RWPE2 (cell line): ENCODE data around the gene ARHGEF28.
A peak's percentile ranks its signal among the peaks of the same experiment; 100 is the strongest.

Experiments used
- ATAC-seq: fragments of 200-7000 bp; cut with Tn5 transposase; 3 replicates; pipeline ENCODE4 v1.9.1; 2021; ENCODE audit warnings: low read depth
- DNase-seq: peaks from one replicate; pipeline ENCODE4 v3.0.0-alpha.2; 2020; ENCODE audit warnings: low spot score
- H3K27ac ChIP-seq: fragments of 450-650 bp; 2 replicates; pipeline ENCODE4 v1.5.1; 2017; ENCODE audit warnings: mild to moderate bottlenecking; ENCODE audit not compliant: poor library complexity, severe bottlenecking
- H3K27me3 ChIP-seq: fragments of 250-450 bp; sonication (Bioruptor Pico); 2 replicates; pipeline ENCODE4 v1.5.1; 2021; ENCODE audit warnings: mild to moderate bottlenecking, moderate library complexity; ENCODE audit not compliant: insufficient read depth, poor library complexity, severe bottlenecking
- H3K36me3 ChIP-seq: fragments of 250-450 bp; sonication (Bioruptor Pico); 2 replicates; pipeline ENCODE4 v1.5.1; 2020; ENCODE audit warnings: low read depth, mild to moderate bottlenecking, moderate library complexity
- H3K4me1 ChIP-seq: fragments of 250-450 bp; sonication (Bioruptor Pico); 2 replicates; pipeline ENCODE4 v1.5.1; 2021; ENCODE audit warnings: mild to moderate bottlenecking, moderate library complexity; ENCODE audit not compliant: insufficient read depth, poor library complexity, severe bottlenecking
- H3K4me3 ChIP-seq: fragments of 250-450 bp; sonication (Bioruptor Pico); 2 replicates; pipeline ENCODE4 v1.5.1; 2021; ENCODE audit warnings: mild to moderate bottlenecking, moderate library complexity; ENCODE audit not compliant: severe bottlenecking
- H3K9me3 ChIP-seq: fragments of 250-450 bp; sonication (Bioruptor Pico); 2 replicates; pipeline ENCODE4 v1.5.1; 2021; ENCODE audit warnings: mild to moderate bottlenecking, moderate library complexity; ENCODE audit not compliant: severe bottlenecking
- CTCF ChIP-seq: fragments of 450-650 bp; IDR thresholded peaks from one replicate; pipeline ENCODE4 v1.5.1; 2017; ENCODE audit warnings: mild to moderate bottlenecking, moderate library complexity; ENCODE audit not compliant: poor library complexity, severe bottlenecking

The ARHGEF28 gene

GRCh38 chr5:73821003-73821402 lies 195.0 kb downstream of the ARHGEF28 start:
- Histone ChIP-seq H3K36me3 (peaks cover 34% of the 10 kb centered on the region), H3K27ac (no peak overlapping the region), H3K27me3 (no peaks in the 10 kb centered on the region), H3K4me3 (no peak overlapping the region), H3K4me1 (peaks cover 44% of the 10 kb centered on the region), H3K9me3 (no peaks in the 10 kb centered on the region)
- DNase-seq (no peak), ATAC-seq (no peak)
- TF ChIP-seq CTCF, result no peak

GRCh38 chr5:73822278-73822988 lies 196.4 kb downstream of the ARHGEF28 start:
- no peak for DNase-seq
- peaks cover 44% of the 10 kb centered on the region for H3K4me1 ChIP-seq
- H3K27ac ChIP-seq, result peak overlapping the region; percentile 16
- ATAC-seq, result no peak; the same call in 2 of the 3 replicates
- H3K27me3 ChIP-seq, result no peaks in the 10 kb centered on the region
- H3K36me3 ChIP-seq, result peaks cover 24% of the 10 kb centered on the region
- TF ChIP-seq CTCF, result no peak
- H3K4me3 ChIP-seq, result no peak overlapping the region
- no peaks in the 10 kb centered on the region for H3K9me3 ChIP-seq

- no peak for DNase-seq
- no peak for TF ChIP-seq CTCF
- Histone ChIP-seq H3K36me3 (peaks cover 22% of the 10 kb centered on the region; the same call in 1 of the 2 replicates), H3K27ac (peak overlapping the region; percentile 16), H3K9me3 (no peaks in the 10 kb centered on the region), H3K27me3 (no peaks in the 10 kb centered on the region), H3K4me3 (no peak overlapping the region), H3K4me1 (peaks cover 40% of the 10 kb centered on the region)
- peak; percentile 54 for ATAC-seq
Measured at GRCh38 chr5:73822989-73823339, 197.0 kb downstream of the ARHGEF28 start.

- Histone ChIP-seq H3K36me3 (peaks cover 20% of the 10 kb centered on the region; the same call in 1 of the 2 replicates), H3K27me3 (no peaks in the 10 kb centered on the region), H3K27ac (no peak overlapping the region), H3K4me1 (peaks cover 38% of the 10 kb centered on the region), H3K9me3 (no peaks in the 10 kb centered on the region), H3K4me3 (no peak overlapping the region)
- TF ChIP-seq CTCF, result no peak
- ATAC-seq (no peak), DNase-seq (no peak)
Measured at GRCh38 chr5:73823508-73823925, 197.5 kb downstream of the ARHGEF28 start.

- H3K36me3 ChIP-seq, result peaks cover 20% of the 10 kb centered on the region; the same call in 1 of the 2 replicates
- no peaks in the 10 kb centered on the region for H3K27me3 ChIP-seq
- H3K4me3 ChIP-seq, result no peak overlapping the region
- DNase-seq (no peak), ATAC-seq (no peak)
- H3K27ac ChIP-seq, result peak overlapping the region; percentile 49
- no peaks in the 10 kb centered on the region for H3K9me3 ChIP-seq
- TF ChIP-seq CTCF, result no peak
- H3K4me1 ChIP-seq, result peaks cover 38% of the 10 kb centered on the region
Measured at GRCh38 chr5:73825199-73825598, 199.2 kb downstream of the ARHGEF28 start.
